ENCODE data around the gene MEN1.
"Not testable (repeated sequence)": the region's sequence is repeated elsewhere in the genome, so short reads cannot be mapped to it uniquely, and the experiment has no call there.

Gene MEN1

DNA sequence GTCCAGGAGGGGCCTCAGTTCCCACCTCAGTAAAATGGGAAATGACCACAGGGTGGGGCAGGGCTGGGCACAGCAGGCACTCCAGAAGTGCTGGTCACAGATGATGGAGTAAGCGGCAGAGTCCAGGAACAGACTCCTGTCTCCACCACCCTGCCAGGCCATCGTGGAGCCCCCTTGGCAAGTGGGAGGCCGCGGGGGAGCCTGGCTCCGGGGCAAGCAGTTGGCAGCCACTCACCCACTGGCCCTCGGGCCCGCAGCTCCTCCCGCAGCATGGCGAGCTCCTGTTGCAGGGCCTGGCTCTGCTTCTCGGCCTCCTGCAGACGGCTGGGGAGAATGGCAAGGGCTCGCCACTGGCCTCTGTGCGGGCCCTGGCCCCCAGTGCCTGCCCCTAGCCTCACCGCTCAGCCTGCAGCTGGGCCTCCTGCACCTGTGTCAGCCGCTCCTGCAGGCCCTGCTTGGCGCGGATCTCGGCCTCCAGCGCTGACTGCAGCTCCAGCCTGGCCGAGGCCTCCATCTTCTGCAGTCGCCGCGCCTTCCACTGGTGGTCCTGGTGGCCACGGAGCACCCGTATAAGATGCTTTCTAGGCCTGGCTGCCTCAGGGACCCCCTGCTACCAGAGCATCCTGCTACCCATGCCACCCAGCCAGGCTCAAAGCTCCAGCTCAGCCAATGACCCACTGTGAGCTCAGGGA lies 23.8 kb upstream of the MEN1 start:
- FAIRE-seq (no peak), DNase-seq (ENCODE audit: extremely low spot score, insufficient read length, low read depth) (no peak)

DNA sequence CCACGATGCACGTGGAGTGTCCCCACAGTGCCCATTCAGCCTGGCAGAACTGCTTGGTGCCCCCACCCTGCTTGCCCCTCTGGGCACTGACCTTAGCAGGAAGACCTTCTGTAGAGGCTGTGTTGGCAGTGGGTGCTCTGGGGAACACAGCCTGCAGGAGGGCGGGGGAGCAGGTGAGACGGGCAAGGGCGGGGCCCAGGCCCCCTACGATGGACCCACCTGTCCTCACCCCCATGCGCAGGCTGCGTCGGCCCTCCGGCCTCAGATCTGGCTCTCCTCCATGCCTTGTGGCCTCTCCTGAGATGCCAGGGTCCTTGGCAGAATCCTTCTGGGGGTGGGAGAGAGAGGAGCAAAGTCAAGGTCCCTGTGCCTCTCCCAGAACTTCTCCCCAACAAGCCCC lies 23.2 kb upstream of the MEN1 start:
- FAIRE-seq = no peak
- DNase-seq (ENCODE audit: extremely low spot score, insufficient read length, low read depth) = no peak

DNA sequence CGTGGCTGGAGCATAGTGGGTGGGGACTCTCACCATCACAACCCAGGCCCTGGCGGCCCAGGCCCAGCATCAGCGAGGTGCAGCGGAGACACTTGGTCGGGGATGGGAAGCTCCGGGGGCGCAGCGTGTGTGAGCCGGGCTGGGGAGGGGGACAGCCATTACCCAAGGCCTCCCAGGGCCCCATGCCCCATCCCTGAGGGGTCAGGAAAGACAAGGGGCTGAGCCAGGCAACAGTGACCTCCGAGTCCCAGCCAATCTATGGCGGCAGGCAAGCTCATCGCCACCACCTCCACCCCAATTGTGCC lies 22.8 kb upstream of the MEN1 start:
- no peak for FAIRE-seq
- DNase-seq (ENCODE audit: extremely low spot score, insufficient read length, low read depth) = no peak

DNA sequence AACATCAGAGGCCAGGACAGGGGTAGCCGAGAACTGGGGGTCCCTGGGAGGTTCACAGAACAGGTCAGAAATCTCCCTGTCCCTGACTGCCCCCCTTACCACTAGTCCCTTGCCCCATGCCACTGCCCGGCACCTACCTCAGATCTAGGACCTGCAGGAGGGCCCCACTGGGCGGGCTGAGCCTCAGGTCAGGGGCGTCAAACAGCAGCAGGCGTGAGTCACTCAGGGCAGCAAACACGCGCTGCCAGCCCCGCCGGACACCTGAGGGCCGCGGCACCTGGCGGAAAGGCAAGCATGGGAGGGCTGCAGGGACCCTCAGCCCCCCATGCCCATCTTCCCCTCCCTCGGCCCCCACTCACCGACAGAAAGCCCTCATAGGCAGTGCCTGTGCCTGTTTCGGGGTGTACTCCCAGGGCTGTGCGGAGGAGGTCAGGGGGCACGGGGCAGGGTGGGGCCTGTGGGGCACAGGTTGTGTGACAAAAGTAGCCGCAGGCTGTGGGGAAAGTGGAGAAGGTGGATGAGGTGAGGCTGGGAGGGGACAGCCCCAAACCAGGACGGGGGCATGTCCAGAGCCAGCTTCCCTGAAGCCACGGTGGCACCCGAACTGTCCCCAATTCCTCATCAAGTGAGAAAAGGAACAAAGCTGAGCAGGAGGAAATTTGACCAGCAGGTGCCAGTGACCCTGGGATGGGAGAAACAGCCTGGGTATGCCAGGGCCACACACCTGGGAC lies 22.3 kb upstream of the MEN1 start:
- no peak for FAIRE-seq

DNA sequence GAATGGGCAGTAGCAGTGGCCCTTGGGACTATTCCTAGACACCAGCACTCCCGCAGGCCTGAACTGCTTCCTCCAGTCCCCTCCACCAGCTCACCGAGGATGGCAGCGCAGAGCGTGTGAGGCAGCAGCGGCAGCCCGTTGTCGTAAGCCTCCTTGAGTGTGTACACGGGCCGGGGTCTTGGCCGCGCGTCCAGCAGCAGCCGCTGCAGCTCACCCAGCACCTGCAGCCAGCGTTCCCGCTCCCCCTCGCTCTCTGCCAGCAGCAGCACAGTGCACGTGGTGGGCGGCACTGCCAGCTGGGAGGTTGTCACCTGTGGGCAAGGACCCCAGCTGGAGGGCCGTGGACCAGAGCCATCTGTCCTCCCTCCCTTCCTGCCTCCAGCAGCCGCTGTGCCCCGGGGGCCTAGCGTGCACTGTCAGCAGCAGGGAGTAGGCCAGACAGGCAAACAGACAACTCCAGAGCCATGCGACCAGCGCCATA lies 21.1 kb upstream of the MEN1 start:
- no peak for DNase-seq (ENCODE audit: extremely low spot score, insufficient read length, low read depth)
- no peak for FAIRE-seq

More for the DNA sequence above, 22.3 kb upstream of the MEN1 start:
- DNase-seq (ENCODE audit: extremely low spot score, insufficient read length, low read depth) = no peak

DNA sequence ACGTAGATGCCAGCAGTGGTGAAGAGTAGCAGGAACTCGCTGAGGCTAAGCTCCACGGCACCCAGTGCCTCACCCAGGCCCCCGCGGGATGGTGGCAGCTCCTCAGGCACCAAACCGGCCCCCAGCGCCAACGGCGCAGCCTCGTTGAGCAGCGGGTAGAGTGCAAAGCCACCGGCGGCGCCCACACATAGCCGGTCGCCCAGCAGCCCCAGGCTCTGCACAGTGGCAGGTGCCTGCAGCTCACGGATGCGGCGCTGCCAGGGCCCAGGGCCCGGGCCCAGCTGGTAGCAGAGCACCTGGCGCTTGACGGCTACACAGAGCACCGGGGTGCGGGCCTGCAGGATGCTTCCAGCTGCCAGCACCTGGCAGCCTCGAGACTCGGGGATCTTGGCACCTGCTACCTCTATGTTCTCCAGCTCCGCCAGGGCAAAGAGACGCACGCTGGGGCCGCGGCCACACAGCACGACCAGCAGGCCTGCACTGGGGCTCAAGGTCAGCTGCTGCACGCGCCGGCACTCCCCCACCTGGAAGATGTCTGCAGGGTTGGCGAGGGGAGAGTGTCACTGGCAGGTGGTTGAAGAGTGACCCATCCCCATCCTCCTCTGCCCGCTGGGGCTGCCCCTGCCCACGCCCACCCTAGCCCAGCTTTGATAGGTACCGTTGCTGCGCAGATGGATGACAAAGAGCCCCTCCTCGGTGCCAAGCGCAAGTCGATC lies 19.3 kb upstream of the MEN1 start:
- FAIRE-seq = no peak
- DNase-seq (ENCODE audit: extremely low spot score, insufficient read length, low read depth) = no peak

DNA sequence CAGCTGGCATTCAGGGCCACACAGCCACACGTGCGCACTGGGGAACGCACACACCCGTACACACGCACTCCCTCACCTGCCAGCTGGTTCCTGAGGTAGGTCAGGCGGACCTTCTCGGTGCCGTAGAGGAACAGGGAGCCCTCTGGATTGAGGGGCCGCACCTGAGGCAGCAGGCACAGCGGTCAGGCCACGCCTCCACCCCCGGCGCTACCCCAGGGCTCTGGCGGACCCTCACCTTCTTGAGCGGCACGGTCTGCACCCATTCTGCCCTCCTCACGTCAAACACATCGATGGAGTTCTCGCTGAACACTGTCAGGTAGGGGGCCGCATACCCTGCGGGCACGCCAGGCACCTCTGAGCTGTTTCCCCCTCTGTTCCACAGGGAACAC lies 17.1 kb upstream of the MEN1 start:
- DNase-seq (ENCODE audit: extremely low spot score, insufficient read length, low read depth) (no peak), FAIRE-seq (no peak)

DNA sequence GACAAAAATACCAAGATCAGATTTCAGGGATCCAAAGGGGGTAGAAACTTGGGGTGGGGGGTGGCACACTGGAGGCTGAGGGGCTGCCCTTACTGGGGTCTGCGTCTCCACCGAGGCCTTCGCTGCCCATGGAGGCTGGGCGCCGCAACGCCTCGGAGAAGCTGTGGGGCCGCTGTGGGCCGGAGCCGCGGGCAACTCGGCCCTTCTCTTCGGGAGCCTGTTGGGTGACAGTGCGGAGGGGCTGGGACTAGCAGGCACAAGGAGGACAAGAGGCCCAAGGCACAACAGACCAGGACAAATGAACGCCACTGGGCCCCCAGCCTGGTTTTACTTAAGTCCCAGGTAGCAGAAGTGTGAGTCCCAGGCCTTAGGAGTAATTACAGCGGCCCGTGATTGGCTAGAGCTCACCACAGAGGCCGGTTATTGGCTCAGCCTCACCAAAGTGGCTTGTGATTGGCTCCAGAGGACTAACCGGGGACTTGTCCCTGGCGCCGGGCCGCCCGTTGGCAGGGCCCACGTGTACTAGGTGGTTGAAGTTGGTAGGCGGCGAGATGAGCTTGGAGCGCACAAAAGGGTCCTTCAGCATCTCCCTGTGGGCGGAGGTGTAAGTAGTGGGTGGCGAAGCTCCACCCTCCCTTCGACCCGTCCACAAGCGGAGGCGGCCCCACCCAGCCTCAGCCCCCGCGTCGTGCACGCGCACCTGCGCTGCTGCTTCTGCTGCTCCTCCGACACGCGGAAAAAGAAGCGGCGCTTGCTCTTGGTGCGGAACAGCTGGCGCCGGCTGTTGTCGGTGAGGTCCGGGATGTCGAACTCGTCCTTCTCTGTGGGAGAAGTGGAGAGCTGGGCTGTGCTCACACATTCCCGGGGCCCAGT lies 16.5 kb upstream of the MEN1 start:
- FAIRE-seq = no peak
- DNase-seq (ENCODE audit: extremely low spot score, insufficient read length, low read depth) = no peak

DNA sequence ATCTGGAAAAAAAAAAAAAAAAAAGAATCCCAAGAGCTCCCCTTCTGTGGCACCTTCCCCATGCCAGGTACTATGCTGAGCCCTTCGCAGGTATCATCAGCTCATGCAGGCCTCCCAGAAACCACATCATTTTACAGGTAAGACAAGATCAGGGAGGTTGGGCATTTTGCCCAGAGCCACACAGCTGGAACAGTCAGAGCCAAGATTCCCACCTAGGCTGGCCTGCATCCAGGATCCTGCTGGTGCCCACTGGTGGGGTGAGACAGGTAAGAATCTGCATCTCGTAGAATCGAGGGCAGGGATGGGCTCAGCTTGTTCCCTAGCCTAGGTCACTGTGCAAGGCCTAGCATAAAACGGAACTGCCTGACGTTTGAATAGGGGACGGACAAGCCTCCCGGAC lies 15.7 kb upstream of the MEN1 start:
- DNase-seq (ENCODE audit: extremely low spot score, insufficient read length, low read depth) (no peak), FAIRE-seq (no peak)

DNA sequence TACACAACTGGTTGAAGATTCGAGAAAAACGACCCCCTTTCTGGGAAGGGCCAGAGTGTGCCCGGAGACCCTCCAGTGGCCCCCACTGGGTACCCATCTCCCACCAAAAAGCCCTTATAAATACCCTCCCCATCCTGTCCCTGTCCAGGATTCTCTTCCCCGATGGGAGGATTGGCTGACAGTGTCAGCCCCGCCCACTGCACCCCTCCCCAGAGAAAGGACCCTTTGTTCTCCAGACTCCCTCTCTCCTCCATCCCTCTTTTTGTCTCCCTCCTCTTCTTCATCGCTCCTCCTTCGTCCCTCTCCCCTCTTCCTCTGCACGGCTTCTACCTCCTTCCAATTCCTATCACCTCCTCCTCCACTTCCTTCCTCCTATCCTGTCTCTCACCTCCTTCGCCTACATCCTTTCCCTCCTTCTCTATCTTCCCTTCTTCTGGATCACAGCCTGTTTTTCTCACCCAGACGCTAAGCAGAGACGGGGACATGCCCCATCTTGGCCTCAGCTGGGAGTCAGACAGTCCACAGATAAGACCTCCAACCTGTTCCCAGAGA lies 13.3 kb upstream of the MEN1 start:
- FAIRE-seq (no peak), DNase-seq (ENCODE audit: extremely low spot score, insufficient read length, low read depth) (no peak)

DNA sequence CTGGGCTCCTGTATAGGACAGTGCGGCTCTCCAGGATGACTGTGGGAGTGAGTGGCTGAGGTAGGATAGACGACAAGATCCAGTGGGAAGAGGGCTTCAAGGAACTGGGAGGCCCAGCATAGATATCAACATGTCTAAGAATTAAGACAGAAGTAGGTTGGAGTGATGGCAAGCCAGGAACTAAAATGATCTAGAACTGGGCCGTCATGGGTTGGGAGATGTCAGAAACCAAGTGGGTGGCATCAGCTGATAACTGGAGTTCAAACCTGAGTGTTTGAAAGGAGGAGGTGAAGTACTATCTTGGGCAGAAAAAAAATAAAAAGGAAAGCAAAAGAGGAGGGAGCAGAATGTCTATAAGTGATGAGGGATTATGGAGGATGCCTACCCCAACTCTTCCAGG lies 7.1 kb upstream of the MEN1 start:
- DNase-seq (ENCODE audit: extremely low spot score, insufficient read length, low read depth) (no peak), FAIRE-seq (no peak)

DNA sequence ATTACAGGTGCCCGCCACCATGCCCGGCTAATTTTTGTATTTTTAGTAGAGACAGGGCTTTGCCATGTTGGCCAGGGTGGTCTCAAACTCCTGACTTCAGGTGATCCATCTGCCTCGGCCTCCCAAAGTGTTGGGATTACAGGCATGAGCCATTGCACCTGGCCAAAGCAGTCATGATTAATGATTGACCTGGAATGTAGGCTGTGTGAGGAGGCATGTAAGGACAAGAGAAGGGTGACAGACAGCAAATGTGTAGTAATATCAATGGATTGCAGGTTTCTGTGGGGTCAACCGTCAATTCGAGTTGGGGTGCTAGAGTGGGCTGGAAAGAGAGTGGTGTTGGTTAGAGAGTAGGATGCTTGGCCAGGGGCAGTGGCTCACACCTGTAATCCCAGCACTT lies 5.1 kb upstream of the MEN1 start:
- FAIRE-seq = not testable (repeated sequence)

DNA sequence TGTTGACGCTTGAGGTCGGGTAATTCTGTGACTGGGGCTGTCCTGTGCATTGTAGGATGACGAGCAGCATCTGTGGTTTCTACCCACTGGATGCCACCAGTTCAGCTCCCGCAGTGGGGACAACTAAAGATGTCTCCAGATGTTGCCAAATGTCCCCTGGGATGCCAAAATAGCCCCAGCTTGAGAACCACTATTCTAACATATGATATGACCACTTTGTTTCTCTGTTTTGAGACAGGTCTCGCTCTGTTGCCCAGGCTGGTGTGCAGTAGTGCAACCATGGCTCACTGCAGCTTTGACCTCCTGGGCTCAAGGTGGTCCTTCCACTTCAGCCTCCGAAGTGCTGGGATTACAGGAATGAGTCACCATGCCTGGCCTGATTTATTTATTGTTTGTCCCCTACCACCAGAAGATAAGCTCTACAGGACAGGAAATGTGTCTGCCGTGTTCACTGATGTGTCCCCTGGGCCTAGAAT lies 4.4 kb upstream of the MEN1 start:
- peak; percentile 92 for FAIRE-seq

More for the DNA sequence above, 5.1 kb upstream of the MEN1 start:
- DNase-seq (ENCODE audit: extremely low spot score, insufficient read length, low read depth) = not testable (repeated sequence)

DNA sequence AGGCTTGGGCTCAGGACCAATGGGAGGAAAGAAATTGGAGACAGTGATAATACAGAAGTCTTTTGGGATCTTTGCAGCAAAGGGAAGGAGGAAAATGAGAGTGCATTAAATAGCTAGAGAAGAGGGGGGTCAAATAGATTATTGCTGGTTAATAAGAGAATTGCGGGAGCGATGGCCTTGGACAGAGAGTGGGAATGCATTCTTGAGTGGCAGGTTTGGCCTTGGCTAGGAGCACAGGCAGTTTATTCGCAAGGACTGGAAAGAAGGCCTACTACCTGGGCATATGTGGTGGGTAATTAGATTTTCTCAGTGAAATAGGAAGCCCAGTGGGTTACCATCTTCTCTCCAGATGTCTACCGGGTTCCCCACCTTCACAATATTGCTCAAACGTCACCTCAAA lies 3.5 kb upstream of the MEN1 start:
- FAIRE-seq = no peak
- no peak for DNase-seq (ENCODE audit: extremely low spot score, insufficient read length, low read depth)

More for the DNA sequence above, 4.4 kb upstream of the MEN1 start:
- peak; percentile 36 for DNase-seq (ENCODE audit: extremely low spot score, insufficient read length, low read depth)

DNA sequence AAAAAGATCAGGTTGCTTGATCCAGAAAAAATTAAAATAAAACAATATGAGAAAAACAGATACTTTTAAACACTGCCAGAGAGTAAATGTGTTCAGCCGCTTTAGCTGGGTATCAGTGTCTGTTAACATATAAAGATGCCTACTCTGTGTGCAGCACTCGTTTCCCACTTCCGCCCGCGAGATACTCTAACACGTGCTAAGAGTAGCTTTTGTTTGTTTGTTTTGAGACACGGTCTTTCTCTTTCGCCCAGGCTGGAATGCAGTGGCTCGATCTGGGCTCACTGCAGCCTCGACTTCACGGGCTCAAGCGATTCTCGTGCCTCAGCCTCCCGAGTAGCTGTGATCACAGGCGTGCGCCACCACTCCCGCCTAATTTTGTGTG lies 531 bp upstream of the MEN1 start:
- no peak for FAIRE-seq

DNA sequence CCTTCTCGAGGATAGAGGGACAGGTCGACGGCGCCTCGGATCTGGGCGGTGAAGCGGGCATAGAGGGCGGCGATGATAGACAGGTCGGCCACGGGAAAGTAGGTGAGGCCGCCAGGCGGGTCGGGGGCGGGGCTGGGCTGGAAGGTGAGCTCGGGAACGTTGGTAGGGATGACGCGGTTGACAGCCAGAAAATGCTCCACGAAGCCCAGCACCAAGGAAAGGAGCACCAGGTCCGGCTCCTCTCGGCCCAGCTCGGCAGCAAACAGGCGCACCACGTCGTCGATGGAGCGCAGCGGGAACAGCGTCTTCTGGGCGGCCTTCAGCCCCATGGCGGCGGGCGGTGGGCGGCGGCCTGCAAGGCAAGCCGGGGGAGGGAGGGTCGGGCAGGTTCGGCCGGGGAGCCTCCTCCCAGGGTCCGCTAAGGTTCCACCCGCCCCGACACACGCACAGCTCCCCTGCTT lies 540 bp downstream of the MEN1 start:
- no peak for FAIRE-seq
- no peak for DNase-seq (ENCODE audit: extremely low spot score, insufficient read length, low read depth)

More for the DNA sequence above, 531 bp upstream of the MEN1 start:
- no peak for DNase-seq (ENCODE audit: extremely low spot score, insufficient read length, low read depth)

DNA sequence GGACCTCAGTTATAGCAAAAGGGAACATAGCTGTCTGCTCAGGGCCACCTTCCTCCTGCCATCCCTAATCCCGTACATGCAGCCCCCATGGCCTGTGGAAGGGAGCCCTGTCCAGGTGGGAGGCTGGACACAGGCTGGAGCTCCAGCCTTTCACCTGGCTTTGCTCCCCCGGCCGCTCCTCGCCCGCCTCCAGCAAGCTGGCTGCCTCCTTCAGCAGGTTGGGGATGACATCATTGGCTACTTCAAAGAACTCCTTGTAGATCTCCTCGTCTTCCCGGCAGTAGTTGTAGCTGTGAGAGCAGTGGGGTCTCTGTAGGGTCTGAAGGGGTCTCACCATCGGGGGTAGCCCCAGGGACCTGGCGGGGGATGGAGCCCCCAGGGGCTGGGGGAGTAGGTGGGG lies 4.9 kb downstream of the MEN1 start:
- FAIRE-seq (no peak), DNase-seq (ENCODE audit: extremely low spot score, insufficient read length, low read depth) (no peak)

DNA sequence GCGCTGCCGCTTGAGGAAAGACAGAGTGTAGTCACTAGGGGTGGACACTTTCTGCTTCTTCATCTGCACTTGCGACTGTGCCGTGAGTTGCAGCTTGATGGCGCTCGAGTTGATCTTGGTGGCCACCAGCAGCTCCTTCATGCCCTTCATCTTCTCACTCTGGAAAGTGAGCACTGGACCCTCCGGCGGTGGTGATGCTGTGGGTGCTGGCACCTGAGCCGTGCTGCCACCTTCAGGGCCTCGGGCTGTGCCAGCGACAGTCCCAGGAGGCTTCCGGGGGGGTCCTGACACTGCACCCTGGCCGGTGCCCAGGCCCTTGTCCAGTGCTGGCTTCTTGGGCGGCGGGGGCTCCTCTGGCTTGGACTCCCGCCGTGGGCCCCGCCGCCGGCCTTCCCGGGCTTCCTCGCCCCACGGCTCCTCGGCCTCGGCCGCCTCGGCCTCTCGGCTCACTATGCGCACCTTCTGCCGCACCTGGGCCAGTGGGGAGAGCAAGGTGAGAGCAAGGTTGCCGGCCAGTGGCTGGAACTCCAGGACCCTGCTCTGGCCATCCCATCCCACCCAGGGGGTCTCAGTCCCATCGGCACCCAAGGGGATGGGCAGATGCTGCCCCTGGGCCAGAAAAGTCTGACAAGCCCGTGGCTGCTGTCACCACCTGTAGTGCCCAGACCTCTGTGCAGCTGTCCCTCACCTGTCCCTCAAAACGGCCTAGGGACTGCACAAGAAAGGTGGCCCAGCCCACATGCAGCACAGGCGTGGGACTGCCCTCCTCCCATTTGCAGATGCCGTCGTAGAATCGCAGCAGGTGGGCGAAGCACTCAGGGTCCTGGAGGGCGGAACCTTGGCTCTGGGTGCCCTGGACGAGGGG lies 5.8 kb downstream of the MEN1 start:
- FAIRE-seq (no peak), DNase-seq (ENCODE audit: extremely low spot score, insufficient read length, low read depth) (no peak)

DNA sequence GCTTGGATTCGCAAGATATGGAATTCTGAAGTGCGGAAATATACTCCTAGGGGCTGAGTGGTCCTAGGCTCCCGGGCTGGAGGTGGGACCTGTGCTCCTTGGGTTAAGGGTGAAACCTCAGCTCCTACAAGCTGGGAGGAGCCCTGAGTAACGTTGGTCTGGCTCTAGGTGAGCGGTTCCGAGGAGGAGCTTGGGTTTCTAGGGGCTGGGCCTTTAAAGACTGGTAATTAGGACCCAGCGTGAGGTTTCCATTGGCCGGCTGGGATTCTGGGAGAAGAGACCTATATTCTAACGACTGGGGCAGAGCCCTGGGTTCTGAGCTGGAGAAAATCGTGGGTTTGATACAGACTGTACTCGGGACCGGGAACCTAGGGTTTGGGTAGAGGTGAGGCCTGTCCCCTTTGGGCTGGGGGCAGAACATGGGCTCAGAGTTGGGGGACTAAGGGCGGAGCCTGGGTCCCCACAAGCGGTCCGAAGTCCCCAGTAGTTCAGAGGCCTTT lies 6.5 kb downstream of the MEN1 start:
- no peak for DNase-seq (ENCODE audit: extremely low spot score, insufficient read length, low read depth)
- no peak for FAIRE-seq
